HCT116 (cell line): ENCODE measurements around the gene PKM. TPM values are rescaled to one million over a fixed set of nuclear protein-coding genes. Genes with fewer than 3 reads are reported as not detected.
A peak's percentile ranks its signal among the peaks of the same experiment; 100 is the strongest.

Experiments
- ATAC-seq: fragments of 200-7000 bp; cut with Tn5 transposase; 2 replicates; pipeline ENCODE4 v1.9.1; 2020; ENCODE audit warnings: mild to moderate bottlenecking, moderate library complexity
- BruUV-seq: library from RNA; stranded (reverse); fragments of 400-500 nt; replicated peaks from 2 replicates; lab custom pipeline; 2021; lab: Mats Ljungman, UMichigan
- CTCF ChIA-PET: fragments of 300-600 bp; sonication (Branson Sonifier 250); formaldehyde crosslinking; loops from one replicate; lab custom pipeline; 2021; ENCODE audit warnings: antibody characterized with exemption; lab: Charles Lee
- POLR2A ChIA-PET: fragments of 300-600, 350-600 bp; sonication (Branson Sonifier 250); formaldehyde crosslinking; loops from one replicate; lab custom pipeline; 2021; ENCODE audit warnings: antibody characterized with exemption; lab: Charles Lee
- RAD21 ChIA-PET, 2 experiments: fragments of 300-600 bp; sonication (Branson Sonifier 250); formaldehyde crosslinking; loops; one replicate each; lab custom pipeline; 2023; ENCODE audit warnings: low total read pairs in 2 of 2; ENCODE audit not compliant: uncharacterized antibody in 2 of 2, unreplicated experiment in 2 of 2, low non-redundant PET in 1 of 2; lab: Charles Lee
- DNase-seq: peaks from one replicate; pipeline ENCODE4 v3.0.0-alpha.2; 2010; ENCODE audit warnings: low read depth, low spot score
- H2AFZ ChIP-seq: fragments of 200-600 bp; shearing (Covaris generic), sonication (generic); 2 replicates; pipeline ENCODE4 v1.6.1; 2017; ENCODE audit warnings: low read depth, mixed run types, mixed read lengths, antibody characterized with exemption, low read length; ENCODE audit not compliant: poor library complexity, severe bottlenecking
- H3K27ac ChIP-seq: 2 replicates; pipeline ENCODE4 v1.5.1; 2012; ENCODE audit warnings: low read depth, low read length
- H3K27me3 ChIP-seq: fragments of 200-600 bp; sonication (generic); 2 replicates; pipeline ENCODE4 v1.6.1; 2016; ENCODE audit warnings: mixed run types, low read length, mixed read lengths; ENCODE audit not compliant: insufficient read depth
- H3K36me3 ChIP-seq, 2 experiments: fragments of 200-500 bp in 1 of 2; fragments of 200-600 bp in 1 of 2; sonication (Bioruptor generic) in 1 of 2; sonication (generic) in 1 of 2; 2 replicates each; pipeline versions ENCODE4 v1.5.1 to v1.6.1; 2014 to 2016; ENCODE audit warnings: low read length in 2 of 2, inconsistent platforms in 1 of 2, mixed read lengths in 1 of 2, mixed run types in 1 of 2; ENCODE audit not compliant: insufficient read depth in 2 of 2, control insufficient read depth in 1 of 2
- H3K4me1 ChIP-seq, 2 experiments: fragments of 200-600 bp in 1 of 2; sonication (generic) in 1 of 2; 2 replicates each; pipeline versions ENCODE4 v1.5.1 to v1.6.1; 2012 to 2017; ENCODE audit warnings: low read length in 2 of 2, inconsistent platforms in 1 of 2, mild to moderate bottlenecking in 1 of 2, mixed read lengths in 1 of 2, mixed run types in 1 of 2, moderate library complexity in 1 of 2; ENCODE audit not compliant: insufficient read depth in 2 of 2, control insufficient read depth in 1 of 2
- H3K4me2 ChIP-seq: fragments of 200-600 bp; sonication (generic); 2 replicates; pipeline ENCODE4 v1.6.1; 2017; ENCODE audit warnings: mixed run types, low read length, mixed read lengths
- H3K4me3 ChIP-seq, 2 experiments: fragments of 200-600 bp in 1 of 2; sonication (generic) in 1 of 2; replicated peaks in 1 of 2; 2 replicates each; pipeline ENCODE4 v1.5.1; 2011 to 2016; ENCODE audit warnings: low read length in 2 of 2, control low read depth in 1 of 2, low read depth in 1 of 2, mild to moderate bottlenecking in 1 of 2, mixed read lengths in 1 of 2, mixed run types in 1 of 2
- H3K79me2 ChIP-seq: fragments of 200-600 bp; sonication (generic); 2 replicates; pipeline ENCODE4 v1.6.1; 2017; ENCODE audit warnings: mild to moderate bottlenecking, mixed run types, low read length, moderate library complexity, mixed read lengths; ENCODE audit not compliant: insufficient read depth
- H3K9ac ChIP-seq: fragments of 200-600 bp; sonication (generic); 2 replicates; pipeline ENCODE4 v1.6.1; 2016; ENCODE audit warnings: low read length, mixed read lengths
- H3K9me2 ChIP-seq: fragments of 200-600 bp; sonication (generic), shearing (Covaris generic); 2 replicates; pipeline ENCODE4 v1.6.1; 2017; ENCODE audit warnings: mixed run types, mild to moderate bottlenecking, moderate library complexity; ENCODE audit not compliant: insufficient read depth
- H3K9me3 ChIP-seq, 2 experiments: fragments of 200-500 bp in 1 of 2; fragments of 200-600 bp in 1 of 2; sonication (Bioruptor generic) in 1 of 2; sonication (generic) in 1 of 2; 2 replicates each; pipeline ENCODE4 v1.6.1; 2014 to 2017; ENCODE audit warnings: low read length in 2 of 2, mixed read lengths in 2 of 2, inconsistent platforms in 1 of 2, low read depth in 1 of 2, mild to moderate bottlenecking in 1 of 2, mixed run types in 1 of 2, moderate library complexity in 1 of 2; ENCODE audit not compliant: control insufficient read depth in 1 of 2, insufficient read depth in 1 of 2
- H4K20me1 ChIP-seq: fragments of 200-600 bp; sonication (generic), shearing (Covaris generic); 2 replicates; pipeline ENCODE4 v1.6.1; 2017; ENCODE audit warnings: mixed run types, mild to moderate bottlenecking, moderate library complexity; ENCODE audit not compliant: insufficient read depth
- CEBPB ChIP-seq: IDR thresholded peaks from 2 replicates; pipeline ENCODE4 v1.6.1; 2012; ENCODE audit warnings: low read depth
- EGR1 ChIP-seq: IDR thresholded peaks from 2 replicates; pipeline ENCODE4 v1.6.1; 2012; ENCODE audit warnings: low read depth
- FOSL1 ChIP-seq: IDR thresholded peaks from 2 replicates; pipeline ENCODE4 v1.6.1; 2012; ENCODE audit warnings: low read depth
- JUND ChIP-seq: IDR thresholded peaks from 2 replicates; pipeline ENCODE4 v1.6.1; 2012
- MAX ChIP-seq: IDR thresholded peaks from 2 replicates; pipeline ENCODE4 v1.6.1; 2012
- POLR2AphosphoS5 ChIP-seq: IDR thresholded peaks from 2 replicates; pipeline ENCODE4 v1.6.1; 2011; ENCODE audit warnings: mild to moderate bottlenecking, low read depth, low read length, moderate library complexity
- ZBTB33 ChIP-seq: IDR thresholded peaks from 2 replicates; pipeline ENCODE4 v1.6.1; 2011; ENCODE audit warnings: mild to moderate bottlenecking, low read length, moderate library complexity; ENCODE audit not compliant: insufficient replicate concordance; ENCODE audit errors: extremely low read depth
- ZNF274 ChIP-seq: fragments of 200-500 bp; sonication (Bioruptor generic); IDR thresholded peaks from 2 replicates; pipeline ENCODE4 v1.6.1; 2014; ENCODE audit warnings: mild to moderate bottlenecking, low read depth, low read length, inconsistent platforms
- intact Hi-C: fragments of 100-400 bp; cut with micrococcal nuclease; formaldehyde crosslinking; loops from 2 replicates; pipeline ENCODE4 v1.10.0; 2022
- total RNA-seq: library from RNA; stranded (reverse); gene quantifications from one replicate; pipeline ENCODE4 v1.2.1, GENCODE V29; 2021; ENCODE audit not compliant: unreplicated experiment

The PKM gene
- total RNA-seq, 1 experiment from 2014 or later: 1,664 TPM

GRCh38 chr15:72197460-72198355, 33.3 kb downstream of the PKM start, which contains the start of gene GRAMD2A (continued):
- no peak for TF ChIP-seq ZBTB33
- peak; percentile 40; the same call in 1 of the 2 replicates for TF ChIP-seq EGR1
- no peak for TF ChIP-seq CEBPB

GRCh38 chr15:72197041-72197459, 33.9 kb downstream of the PKM start:
- no peaks in the 10 kb centered on the region for H3K9me2 ChIP-seq
- peak overlapping the region; percentile 74 for H3K9ac ChIP-seq
- ChIA-PET POLR2A (interaction anchor here (0.7 to 1.4 kb wide), 4 partner anchors 10 to 91 kb away, joined by 3 to 6 read pairs (median 4); partner anchors contain the start of gene PKM), CTCF (interaction anchor here (1.2 to 1.5 kb wide), 2 partner anchors 8 to 30 kb away, joined by 4 to 12 read pairs; no protein-coding TSS in a partner anchor)
- no TSS peak for BruUV-seq
- peak overlapping the region; percentile 64 to 78 for H3K4me3 ChIP-seq
- H3K36me3 ChIP-seq: peaks cover 15 to 28% of the 10 kb centered on the region in 2 experiments; a peak in 3 of 4 replicates
- H3K9me3 ChIP-seq: no peaks in the 10 kb centered on the region
- no peak overlapping the region for H2AFZ ChIP-seq
- H3K4me2 ChIP-seq: peak overlapping the region; percentile 93
- H3K27ac ChIP-seq: peak overlapping the region; percentile 63
- intact Hi-C loops: no loop called here
- H3K27me3 ChIP-seq: no peaks in the 10 kb centered on the region
- DNase-seq: no peak
- TF ChIP-seq ZNF274 (no peak), MAX (0 out of 2 replicates have a peak, but pooled peaks have one; percentile 22), FOSL1 (no peak), JUND (no peak), POLR2AphosphoS5 (no peak)
- TF ChIP-seq, all 23 proteins: peak for 1
- Histone ChIP-seq H3K79me2 (no peaks in the 10 kb centered on the region), H3K4me1 (peaks cover 5 to 32% of the 10 kb centered on the region in 2 experiments; a peak in 3 of 4 replicates), H4K20me1 (peaks cover 19% of the 10 kb centered on the region; the same call in 1 of the 2 replicates)
- ATAC-seq: peak; percentile 20
- RAD21 ChIA-PET: interaction anchor here in 1 of 2 experiments (1.4 kb wide), 1 partner anchor 444 kb away, joined by 3 read pairs; no protein-coding TSS in a partner anchor
